NCI-H128 (cell line): ENCODE data around the gene SLAMF1.
"Not testable (repeated sequence)": the region's sequence is repeated elsewhere in the genome, so short reads cannot be mapped to it uniquely, and the experiment has no call there.

Source experiments
- DNase-seq: peaks from one replicate; lab custom pipeline; 2025; ENCODE audit not compliant: unreplicated experiment; lab: John Stamatoyannopoulos, UW

SLAMF1 gene

DNA sequence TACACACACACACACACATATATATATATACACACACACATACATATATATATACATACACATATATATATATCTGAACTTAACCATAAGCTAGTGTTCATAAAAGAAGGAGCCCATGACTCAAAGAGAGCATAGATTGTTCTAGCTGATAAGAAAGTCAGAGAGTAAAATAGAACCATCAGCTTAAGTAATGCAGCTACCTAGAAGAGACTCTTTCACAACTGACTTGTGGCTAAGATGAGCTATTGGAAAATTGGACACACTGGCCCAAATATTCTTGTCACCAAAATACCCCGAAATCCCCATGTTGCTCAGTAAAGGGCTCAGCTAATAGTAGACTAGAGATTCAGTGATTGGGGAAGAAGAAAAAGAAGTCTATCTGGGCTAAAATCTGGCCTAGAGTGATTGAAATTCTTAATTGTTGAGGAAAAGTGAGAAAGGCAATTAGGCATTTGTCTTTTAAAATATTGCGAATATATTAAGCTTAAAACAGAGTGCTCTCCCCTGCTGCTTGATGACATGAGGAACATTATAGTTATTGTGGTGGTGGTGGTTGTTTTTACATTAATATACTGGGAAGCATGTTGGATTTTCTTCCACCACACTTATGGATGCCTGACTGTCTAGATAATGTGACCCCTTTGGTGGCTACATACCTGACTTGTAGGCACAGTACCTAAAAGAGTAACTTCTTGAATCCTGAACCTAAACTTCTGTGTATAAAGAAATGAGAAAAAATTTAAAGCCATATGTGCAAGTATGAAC lies 6.3 kb downstream of the SLAMF1 start:
- no peak for DNase-seq

DNA sequence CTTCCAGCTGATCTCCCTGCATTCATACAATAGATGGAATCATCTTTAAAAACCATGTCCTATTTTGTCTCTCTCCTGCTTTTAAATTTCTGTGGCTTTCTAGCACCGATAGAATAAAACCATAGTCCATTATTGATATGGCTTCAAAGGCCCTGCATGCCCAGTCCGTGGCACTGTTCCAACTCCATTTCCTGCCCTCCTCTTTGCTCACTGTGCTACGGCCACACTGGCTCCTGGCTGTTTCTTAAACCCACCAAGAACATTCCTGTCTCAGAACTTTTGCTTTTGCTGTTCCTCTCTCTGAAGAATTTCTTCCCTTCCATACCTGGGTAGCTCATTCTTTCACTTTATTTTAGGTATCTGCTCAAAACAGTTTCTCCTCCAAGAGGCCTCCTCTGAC lies 7.2 kb downstream of the SLAMF1 start:
- DNase-seq, result no peak

DNA sequence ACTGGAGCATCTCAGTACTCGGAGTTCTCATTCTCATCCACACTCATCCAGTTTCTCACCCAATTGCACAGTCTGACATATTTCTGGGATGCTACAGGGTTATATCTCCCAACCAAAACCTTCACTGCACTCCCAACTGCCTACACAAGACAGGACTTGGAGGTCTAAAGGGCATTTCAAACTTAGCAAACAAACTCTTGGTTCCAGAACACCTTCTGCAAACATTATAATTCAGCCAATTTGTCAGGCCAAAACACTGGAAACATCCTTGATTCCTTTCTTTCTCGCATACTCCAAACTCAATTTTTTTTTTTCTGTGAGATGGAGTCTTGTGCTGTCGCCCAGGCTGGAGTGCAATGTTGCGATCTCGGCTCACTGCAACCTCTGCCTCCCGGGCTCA lies 7.9 kb downstream of the SLAMF1 start:
- DNase-seq, result no peak

DNA sequence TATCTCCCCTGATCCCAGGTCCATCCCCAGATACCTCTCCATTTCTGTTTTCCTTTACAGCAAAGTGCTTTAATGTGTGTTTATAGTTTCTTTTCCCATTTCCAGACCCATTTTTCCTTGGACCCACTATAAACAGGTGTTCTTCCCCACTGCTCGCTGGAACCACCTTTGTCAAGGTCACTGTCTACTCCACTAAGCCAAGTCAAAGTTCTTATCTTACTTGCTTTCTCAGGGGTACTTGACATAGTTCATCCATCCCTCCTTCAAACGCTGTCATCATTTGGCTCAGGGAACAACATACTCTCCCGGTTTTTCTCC lies 8.3 kb downstream of the SLAMF1 start:
- DNase-seq, result no peak

DNA sequence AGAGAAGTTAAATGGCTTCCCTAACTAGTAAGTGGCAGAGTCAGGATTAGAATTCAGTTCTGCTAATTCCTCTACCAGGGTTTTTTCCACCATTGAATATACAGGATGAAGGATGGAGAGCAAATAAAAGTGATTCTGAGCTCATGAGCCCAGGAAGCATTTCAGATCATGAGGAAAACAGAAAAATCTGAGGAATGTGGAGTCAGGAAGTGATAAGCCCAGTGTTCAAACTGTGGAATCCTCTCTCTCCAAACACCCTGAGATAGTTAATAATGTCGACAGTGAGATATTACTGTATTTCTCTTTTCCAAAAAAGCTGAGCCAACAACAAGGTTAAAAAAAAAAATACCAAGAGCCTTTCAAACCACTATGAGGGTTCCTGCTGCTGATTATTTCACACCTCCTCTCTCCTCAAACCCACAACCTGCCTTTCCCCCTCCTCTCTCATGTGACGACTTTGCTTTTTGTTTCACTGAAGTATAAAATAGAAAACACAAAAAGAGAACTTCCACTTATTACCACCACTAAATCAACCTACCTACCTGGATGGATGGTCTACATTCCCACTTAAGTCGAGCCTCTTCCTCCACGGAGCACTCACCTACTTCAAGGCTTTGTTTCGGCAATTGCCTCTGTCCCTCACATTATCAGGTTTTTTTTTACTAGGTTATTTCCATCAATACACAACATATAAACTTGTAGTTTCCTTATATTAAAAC lies 8.9 kb downstream of the SLAMF1 start:
- no peak for DNase-seq

DNA sequence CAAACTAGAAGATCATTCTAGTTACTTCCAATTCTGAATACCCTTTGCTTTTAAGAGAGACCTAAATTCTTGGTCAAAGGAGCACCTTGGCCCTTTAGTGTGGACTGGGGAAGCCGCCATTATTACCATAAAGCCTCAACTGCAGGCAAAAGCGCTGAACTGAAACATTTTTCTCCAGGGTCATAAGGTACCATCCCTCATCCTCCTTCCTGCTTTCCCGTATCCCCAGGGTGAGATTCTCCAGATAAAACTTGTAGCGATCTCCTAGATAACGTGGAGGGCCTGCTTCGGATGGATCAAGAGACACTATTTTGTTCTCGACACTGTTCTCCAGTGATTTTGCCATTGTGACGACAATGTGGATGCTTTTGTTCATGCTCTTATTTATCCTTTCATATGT lies 9.8 kb downstream of the SLAMF1 start:
- no peak for DNase-seq

DNA sequence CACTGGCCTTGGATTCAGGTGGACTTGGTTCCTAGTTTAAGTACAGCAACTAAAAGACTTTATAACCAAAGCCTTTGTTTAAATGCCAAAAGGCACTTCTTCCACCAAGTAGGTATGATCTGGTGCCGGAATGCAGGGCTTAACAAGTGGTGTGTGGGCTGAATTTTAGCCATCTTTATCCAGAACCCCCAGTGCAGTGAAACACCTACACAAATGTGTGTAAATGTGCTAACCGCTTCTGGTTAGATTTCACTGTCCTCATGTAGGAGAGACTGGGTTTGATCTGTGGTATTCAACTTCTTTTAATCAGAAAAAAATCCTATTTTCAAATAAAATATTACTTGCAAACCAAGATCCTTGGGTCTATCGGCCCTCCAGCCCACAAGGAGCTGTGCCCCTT lies 10.3 kb downstream of the SLAMF1 start:
- DNase-seq, result no peak

DNA sequence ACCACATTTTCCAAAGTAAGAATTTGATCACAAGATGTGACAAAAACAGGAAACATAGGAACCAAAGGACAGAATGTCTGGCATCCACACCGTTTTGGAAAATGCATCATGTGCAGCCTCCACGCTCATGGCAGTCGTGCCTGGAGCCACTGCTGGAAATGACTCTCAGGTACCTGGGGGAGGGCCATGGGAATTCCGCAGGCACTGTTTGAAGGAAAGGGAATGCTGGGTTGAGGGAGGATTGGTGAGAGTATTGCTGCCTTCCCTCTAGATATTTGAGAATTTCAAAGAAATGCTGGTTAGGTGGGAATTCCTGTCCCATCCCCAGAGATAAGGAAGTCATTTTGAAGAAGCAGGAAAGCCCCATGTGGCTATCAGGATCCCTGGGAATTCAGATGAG lies 10.8 kb downstream of the SLAMF1 start:
- DNase-seq, result no peak

DNA sequence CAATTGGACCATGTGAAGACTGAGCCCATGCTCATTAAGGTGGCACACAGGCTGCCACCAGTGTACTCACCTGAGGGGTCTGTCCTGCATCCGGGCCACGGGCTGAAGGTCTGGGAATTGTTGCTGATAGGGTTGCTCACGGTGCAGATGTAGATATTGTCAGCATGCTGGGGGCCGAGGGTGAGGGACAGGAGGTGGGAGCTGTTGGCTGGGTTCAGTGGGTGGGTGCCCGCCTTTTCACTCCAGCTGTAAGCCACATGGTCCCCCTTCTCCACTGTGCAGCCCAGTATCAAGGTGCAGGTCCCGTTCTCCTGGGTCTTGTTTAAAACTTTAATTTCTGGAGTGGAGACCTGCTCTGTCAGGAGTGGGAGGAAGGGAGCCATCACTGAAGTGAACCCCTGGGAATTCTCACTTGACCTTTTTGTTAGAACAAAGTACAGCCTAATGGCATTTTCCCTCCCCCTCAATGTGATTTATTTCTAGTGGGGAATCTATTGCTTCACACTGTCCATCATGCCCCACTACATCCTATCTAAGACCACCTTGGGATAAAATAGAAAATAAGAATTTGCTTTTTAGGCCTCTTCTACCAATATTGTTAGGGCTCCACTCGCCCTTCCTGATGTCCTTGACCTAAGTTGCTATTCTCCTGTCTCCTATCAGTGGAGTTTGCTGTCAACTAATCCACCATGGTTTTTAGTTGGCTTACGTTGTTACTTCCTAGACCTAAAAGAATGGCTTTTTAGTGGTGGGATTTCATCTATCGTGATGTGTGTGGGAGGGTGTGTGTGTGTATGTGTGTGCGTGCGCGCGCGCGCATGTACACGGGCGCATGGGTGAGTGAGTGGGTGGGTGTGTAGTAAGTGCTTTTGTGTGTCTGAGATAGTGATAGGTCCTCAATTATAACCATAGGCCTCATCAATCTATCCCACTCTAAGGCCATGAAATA lies 12.0 kb downstream of the SLAMF1 start:
- no peak for DNase-seq

DNA sequence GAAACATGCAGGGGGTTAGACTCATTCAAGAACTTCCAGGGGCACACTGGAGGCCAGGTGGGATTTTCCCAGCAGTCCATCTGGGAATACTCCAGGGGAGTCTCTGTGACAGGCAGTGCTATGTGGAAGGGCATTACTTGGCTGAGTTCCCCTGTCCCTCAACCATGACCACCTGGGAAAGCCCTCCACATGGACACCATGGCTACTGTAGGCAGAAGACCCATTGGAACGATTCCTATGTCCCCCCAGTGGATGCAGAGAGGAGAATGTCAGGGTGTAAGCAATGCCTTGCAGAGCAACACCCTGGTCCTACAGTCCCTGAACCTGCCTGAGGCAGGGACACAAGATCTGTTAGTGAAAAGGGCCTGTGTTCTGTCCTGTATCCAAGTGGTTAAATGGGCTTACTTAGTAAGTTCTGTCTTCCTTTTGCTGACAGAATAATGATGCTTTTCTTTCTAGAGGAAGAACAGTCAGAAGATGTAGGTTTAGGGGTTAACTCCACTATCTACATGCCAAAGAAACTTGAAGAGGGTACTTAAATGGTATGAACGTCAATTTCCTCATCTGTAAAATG lies 13.4 kb downstream of the SLAMF1 start:
- no peak for DNase-seq

DNA sequence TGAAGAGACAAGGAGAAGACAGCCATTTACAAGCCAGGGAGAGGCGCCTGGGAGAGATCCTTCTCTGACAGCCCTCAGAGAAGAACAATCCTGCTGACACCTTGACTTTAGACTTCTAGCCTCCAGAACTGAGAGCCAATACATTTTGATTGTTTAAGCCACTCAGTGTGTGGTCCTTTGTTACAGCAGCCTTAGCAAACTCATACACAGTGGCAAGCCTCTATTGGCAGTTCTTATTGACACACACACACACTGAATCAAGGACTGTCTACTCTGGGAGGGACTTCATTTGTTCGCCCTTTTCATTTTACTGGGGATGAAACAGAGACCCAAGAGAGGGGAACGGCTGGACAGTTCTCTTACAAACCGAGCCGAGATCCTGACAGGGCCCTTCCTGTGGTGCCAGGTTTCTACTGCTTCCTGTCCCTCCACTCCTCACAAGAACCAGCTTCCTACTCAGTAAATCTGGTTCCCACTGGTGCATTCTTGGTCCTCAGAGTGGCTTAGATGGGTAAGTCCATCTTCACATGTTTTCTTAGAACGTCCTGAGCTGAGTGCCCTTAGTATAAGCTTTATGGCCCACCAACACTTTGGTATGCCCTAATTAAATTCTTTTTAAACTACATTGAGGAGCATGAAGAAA lies 14.7 kb downstream of the SLAMF1 start:
- no peak for DNase-seq

DNA sequence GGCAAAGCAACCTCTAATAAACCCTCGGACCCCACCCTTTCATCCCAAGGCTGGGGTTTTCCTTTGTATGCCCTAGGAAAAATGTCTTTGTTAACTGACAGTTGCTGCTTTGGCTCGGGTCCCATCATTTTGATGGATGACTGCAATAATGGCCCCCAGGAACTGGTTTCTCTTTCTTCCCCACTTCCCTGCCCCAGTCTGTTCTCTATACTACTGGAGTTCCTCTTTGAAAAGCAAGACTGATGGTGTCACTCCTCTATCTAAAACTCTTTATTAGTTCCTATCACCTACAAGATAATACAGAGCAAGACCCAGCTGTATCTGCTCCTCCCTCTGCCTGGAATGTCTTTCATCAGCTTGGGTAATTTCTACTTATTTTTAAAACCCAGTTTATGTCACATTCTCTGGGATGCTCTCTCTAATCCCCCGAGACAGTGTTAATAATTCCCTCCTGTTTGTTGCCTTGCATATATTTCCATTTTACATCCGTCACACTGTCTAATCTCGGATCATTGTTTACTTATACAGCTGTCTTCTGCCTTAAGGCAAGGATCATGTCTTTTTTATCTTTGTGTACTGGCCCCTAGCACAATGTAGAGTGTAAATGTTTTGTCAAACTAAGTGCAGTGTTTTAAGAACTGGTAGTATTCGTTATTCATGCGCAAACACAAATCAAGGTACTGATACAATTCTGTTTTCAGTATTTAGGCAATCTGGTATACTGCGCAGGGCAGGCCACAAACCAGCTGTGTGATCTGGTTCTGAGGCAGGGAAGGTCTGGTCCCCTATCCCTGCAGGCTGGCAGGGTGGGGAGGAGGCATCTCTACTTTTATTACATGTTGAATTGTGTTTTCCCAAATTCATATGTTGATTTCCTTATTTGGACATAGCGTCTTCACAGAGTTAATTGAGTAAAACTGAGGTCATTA lies 16.1 kb downstream of the SLAMF1 start:
- no peak for DNase-seq

DNA sequence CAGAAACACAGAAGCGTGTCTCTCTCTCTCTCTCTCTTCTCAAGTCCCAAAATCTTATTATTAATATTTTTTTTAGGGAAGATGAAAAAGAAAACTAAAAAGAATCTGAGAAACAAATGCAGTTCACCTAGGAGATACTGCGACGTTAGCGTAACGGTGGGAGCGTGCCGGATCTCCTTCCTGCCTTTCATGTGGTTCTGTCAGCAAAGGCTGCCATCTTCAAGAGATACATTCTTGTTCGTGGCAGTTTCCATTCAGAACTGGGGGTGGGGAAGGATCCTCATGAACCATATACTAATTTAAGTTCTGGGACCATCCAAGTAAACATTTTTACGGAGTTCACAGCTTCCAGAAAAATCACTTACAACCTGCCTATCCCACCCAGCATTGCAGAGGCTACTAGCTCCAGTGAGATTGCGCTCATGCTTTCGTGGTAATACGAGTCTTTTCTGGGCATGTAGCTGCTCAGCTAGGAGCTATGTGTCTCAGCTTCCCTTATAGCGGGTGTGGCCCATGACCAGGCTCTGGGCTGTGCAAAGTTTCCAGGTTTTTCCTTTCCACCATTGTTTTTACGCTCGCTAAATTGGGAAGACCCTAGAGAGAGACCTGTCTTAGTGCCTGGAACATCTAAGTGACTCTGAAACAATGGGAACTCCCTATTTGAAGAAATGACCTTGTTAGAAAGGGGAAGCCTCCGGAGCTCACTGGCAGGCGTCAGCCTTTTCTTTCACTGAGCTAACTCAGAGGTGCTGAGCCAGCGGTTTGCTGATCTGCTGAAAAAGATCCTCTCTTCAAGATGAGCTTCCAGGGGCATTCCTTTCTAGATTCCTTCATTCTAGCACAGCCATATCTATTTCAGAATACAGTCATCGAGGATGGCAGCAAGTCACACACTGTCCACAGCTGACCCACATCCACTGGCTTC lies 17.3 kb downstream of the SLAMF1 start:
- DNase-seq, result no peak

DNA sequence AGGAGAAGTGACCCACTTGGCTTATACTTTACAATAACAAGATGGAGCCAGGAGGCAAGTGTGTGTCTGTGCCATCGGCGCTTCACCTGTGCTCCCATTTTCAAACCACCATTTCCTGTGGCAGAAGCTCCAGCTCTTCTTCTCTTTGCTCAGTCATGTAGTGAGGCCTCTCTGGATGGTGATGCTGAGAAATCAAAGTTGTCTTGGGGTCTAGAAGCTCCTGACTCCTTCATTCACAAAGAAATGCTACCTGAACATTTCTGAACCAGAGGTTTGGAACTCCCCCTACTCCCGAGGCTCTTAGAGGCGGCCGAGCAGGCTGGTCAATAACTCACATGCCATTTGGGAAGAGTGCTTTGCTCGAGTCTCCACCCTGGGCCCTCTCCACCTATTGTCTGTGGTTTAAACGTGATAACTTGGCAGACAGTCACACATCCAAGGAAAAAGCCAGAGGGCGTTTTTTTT lies 18.0 kb downstream of the SLAMF1 start:
- DNase-seq, result no peak

DNA sequence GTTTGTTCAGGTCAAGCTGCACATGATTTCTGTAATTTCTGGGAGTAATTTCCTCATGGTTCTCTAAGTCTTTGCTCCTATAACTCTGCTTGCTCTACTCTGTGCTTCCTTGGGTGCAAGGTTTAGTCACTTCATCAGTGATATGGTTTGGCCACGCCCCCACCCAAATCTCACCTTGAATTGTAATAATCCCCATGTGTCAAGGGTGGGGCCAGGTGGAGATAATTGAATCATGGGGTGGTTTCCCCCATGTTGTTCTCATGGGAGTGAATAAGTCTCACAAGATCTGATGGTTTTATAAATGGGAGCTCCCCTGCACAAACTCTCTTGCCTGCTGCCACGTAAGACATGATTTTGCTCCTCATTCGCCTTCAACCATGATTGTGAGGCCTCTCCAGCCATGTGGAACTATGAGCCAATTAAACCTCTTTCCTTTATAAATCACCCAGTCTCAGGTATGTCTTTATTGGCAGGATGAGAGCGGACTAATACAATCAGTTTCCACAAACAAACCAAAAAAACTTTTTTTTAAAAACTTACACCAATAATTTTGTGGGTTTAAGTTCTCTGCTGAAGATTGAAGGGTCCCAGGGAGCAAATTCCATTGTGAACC lies 19.1 kb downstream of the SLAMF1 start:
- DNase-seq, result not testable (repeated sequence)

DNA sequence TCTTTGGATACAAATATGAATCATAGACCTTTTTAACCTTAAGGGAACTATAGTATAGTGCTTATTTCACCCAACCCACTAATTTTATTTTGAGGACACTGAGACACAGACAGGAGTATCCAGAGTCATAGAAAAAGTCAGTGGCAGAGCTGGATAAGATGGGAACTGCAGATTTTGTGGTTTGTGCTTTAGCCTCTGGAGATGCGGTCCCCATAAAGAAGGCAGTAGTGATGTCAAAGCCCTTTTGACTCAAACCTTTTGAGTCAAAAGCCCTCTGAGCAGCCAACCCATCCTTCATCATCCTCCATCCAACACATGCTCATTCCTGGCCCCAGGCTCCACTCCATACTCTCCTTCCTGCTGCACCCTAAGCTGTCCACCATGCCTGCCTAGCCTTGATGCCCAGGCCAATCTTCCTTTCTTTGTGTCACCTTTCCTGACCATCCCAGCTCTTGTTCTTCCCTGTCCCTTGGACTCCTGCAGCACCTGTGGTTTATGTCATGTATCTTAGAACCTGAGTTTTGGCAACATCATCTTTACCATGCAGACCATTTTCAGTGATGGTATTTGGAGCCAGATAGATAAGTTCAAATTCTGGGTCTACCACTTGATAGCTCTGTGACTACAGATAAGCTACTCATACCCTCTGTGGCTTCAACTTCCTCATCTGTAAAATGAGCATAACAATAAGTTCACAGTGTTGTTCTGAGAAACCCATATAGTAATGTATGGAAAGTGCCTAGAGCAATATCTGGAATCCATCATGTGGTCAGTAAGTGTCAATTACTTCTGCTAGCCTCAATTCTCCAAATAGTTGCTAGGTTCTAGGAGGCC lies 20.1 kb downstream of the SLAMF1 start:
- no peak for DNase-seq

DNA sequence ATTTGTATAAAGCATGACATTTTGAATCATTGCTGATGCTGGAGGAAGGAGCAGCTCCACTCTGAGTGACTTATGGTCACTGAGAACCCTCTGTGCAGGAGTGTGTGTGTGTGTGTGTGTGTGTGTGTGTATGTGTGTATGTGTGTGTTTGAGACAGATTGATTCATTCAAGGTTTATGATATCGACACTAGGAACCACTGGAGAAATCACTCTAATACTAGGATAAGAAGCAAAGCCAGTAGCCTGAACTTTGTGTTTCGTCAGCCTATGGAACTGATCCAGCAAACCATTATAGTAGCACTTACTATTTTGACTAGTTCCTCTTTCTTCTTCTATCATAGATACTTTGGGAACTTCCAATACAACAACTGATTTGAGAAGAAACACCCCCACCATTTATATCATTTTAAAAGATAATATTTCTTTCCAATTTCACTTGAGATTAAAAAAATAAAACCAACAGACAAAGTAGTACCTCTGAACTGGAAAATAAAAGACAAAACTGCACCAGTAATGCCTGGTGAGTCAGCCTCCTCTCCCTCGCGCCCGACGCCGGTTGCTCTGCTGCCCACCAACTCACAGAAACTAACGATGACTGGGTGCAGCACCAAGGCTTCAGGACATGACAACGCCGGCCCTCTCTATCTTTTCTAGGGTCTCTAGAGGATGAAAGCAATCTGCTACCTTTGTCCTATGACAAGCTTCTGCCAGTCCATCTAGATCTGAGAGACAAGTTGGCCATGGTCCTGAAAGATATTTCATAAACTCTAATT lies 20.9 kb downstream of the SLAMF1 start:
- no peak for DNase-seq
